ENCODE measurements around the gene RAB11FIP5. TPM values are rescaled to one million over a fixed set of nuclear protein-coding genes. Genes with fewer than 3 reads are reported as not detected.
"Not testable (repeated sequence)": the region's sequence is repeated elsewhere in the genome, so short reads cannot be mapped to it uniquely, and the experiment has no call there.

RAB11FIP5 gene
- total and polyA plus RNA-seq, 2 donors (not counting 3 experiments of a cell fraction or from before 2014, with no cell fraction given) = 36.6 to 47.0 TPM

- Histone ChIP-seq H3K4me2 (ENCODE audit: insufficient read depth, low read length) (no peak overlapping the region), H3K4me3 (replicated peaks in 1 of 3; ENCODE audit: insufficient read depth in 1 of 3, low read depth in 1 of 3, low read length in 3 of 3) (no peak overlapping the region), H3K36me3 (ENCODE audit: control insufficient read depth in 2 of 2, extremely low read depth in 1 of 2, insufficient read depth in 2 of 2, low read length in 2 of 2) (no peaks in the 10 kb centered on the region), H3K27ac (ENCODE audit: insufficient read depth, low read depth, low read length) (no peak overlapping the region), H3K27me3 (ENCODE audit: control insufficient read depth in 2 of 2, insufficient read depth in 2 of 2, low read length in 2 of 2) (no peaks in the 10 kb centered on the region), H2AFZ (ENCODE audit: low read depth, low read length) (no peak overlapping the region), H3K9ac (replicated peaks; ENCODE audit: extremely low read depth, insufficient read depth, low read length) (no peak overlapping the region), H3K79me2 (ENCODE audit: control insufficient read depth, insufficient read depth, low read length) (peaks cover 53% of the 10 kb centered on the region), H3K4me1 (ENCODE audit: control insufficient read depth, extremely low read depth, insufficient read depth, low read length) (peaks cover 31% of the 10 kb centered on the region), H3K9me3 (replicated peaks; ENCODE audit: control insufficient read depth, insufficient read depth, low read length) (no peaks in the 10 kb centered on the region), H3K9me1 (replicated peaks; ENCODE audit: control insufficient read depth, extremely low read depth, insufficient read depth, low read length) (no peaks in the 10 kb centered on the region), H4K20me1 (replicated peaks; ENCODE audit: control insufficient read depth, extremely low read depth, insufficient read depth, low read length) (no peaks in the 10 kb centered on the region)
- DNase-seq (ENCODE audit: low read depth, low spot score) (no peak), FAIRE-seq (no peak)
- BruUV-seq (replicated peaks) = no TSS peak
- intact Hi-C loops (cut with micrococcal nuclease) = no loop called here
- POLR2A ChIA-PET = no interaction called here
- TF ChIP-seq POLR2AphosphoS5 (IDR thresholded peaks at IDR 0.05; ENCODE audit: insufficient read depth, low read depth, low read length) = no peak
- TF ChIP-seq EZH2 (IDR thresholded peaks at IDR 0.05; ENCODE audit: borderline replicate concordance, low read depth, low read length, severe bottlenecking) = no peak
- TF ChIP-seq MAX (IDR thresholded peaks at IDR 0.05; ENCODE audit: insufficient read depth, insufficient read length) = no peak
- TF ChIP-seq FOS (IDR thresholded peaks at IDR 0.05; ENCODE audit: borderline replicate concordance, insufficient read depth, low read length) = no peak
- TF ChIP-seq POLR2A (IDR thresholded peaks at IDR 0.05; ENCODE audit: low read depth, low read length) = no peak
- no peak for TF ChIP-seq CTCF (IDR thresholded peaks at IDR 0.05; ENCODE audit: extremely low read depth in 1 of 2, insufficient read depth in 1 of 2, low read depth in 1 of 2, low read length in 2 of 2)
- TF ChIP-seq JUN (IDR thresholded peaks at IDR 0.05; ENCODE audit: borderline replicate concordance, insufficient read depth, insufficient read length, low read depth) = no peak
- TF ChIP-seq GATA2 (IDR thresholded peaks at IDR 0.05; ENCODE audit: insufficient read depth, insufficient read length, low read depth, low read length) = no peak
- TF ChIP-seq MYC (IDR thresholded peaks at IDR 0.05; ENCODE audit: low read depth, low read length) = no peak
- CTCF ChIA-PET = no interaction called here
- dilution Hi-C loops (cut with MboI; ENCODE audit: extremely low pct_ligation_motif_present, low sequenced_read_pairs) = no loop called here
These were observed 45.7 kb downstream of the RAB11FIP5 start for GRCh38 chr2:73067043-73067442.

DNA sequence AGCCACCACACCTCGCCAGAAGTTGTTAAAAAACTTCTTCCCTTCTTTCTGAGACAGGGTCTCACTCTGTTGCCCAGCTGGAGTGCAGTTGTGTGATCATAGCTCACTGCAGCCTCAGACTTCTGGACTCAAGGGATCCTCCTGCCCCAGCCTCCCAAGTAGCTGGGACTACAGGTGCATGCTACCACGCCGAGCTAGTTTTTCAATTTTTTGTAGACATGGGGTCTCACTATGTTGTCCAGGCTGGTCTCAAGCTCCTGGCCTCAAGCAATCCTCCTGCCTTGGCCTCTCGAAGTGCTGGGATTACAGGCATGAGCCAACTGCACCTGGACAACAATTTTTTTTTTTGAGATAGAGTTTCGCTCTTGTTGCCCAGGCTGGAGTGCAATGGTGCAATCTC, 47.7 kb downstream of the RAB11FIP5 start:
- H2AFZ ChIP-seq (ENCODE audit: low read depth, low read length); H4K20me1 ChIP-seq (replicated peaks; ENCODE audit: control insufficient read depth, extremely low read depth, insufficient read depth, low read length); H3K9ac ChIP-seq (replicated peaks; ENCODE audit: extremely low read depth, insufficient read depth, low read length); FAIRE-seq; DNase-seq (ENCODE audit: low read depth, low spot score); H3K4me2 ChIP-seq (ENCODE audit: insufficient read depth, low read length); intact Hi-C loops (cut with micrococcal nuclease); H3K9me1 ChIP-seq (replicated peaks; ENCODE audit: control insufficient read depth, extremely low read depth, insufficient read depth, low read length); H3K27ac ChIP-seq (ENCODE audit: insufficient read depth, low read depth, low read length); dilution Hi-C loops (cut with MboI; ENCODE audit: extremely low pct_ligation_motif_present, low sequenced_read_pairs); H3K9me3 ChIP-seq (replicated peaks; ENCODE audit: control insufficient read depth, insufficient read depth, low read length); BruUV-seq (replicated peaks); H3K27me3 ChIP-seq (ENCODE audit: control insufficient read depth in 2 of 2, insufficient read depth in 2 of 2, low read length in 2 of 2); H3K36me3 ChIP-seq (ENCODE audit: control insufficient read depth in 2 of 2, extremely low read depth in 1 of 2, insufficient read depth in 2 of 2, low read length in 2 of 2); H3K4me3 ChIP-seq (replicated peaks in 1 of 3; ENCODE audit: insufficient read depth in 1 of 3, low read depth in 1 of 3, low read length in 3 of 3); POLR2A ChIA-PET: not testable (repeated sequence)
- H3K79me2 ChIP-seq (ENCODE audit: control insufficient read depth, insufficient read depth, low read length) = peaks cover 48% of the 10 kb centered on the region
- H3K4me1 ChIP-seq (ENCODE audit: control insufficient read depth, extremely low read depth, insufficient read depth, low read length) = peaks cover 27% of the 10 kb centered on the region
- CTCF ChIA-PET = interaction anchor here (1.4 to 1.6 kb wide), 3 partner anchors 11 to 92 kb away, joined by 3 to 4 read pairs (median 4); no protein-coding TSS in a partner anchor
